OCI-LY1 (cell line): ENCODE measurements around the gene NDUFA11.

ENCODE experiments used
- EZH2 ChIP-seq: fragments of 200-600 bp; sonication (generic), shearing (Covaris generic); IDR thresholded peaks from 2 replicates; pipeline ENCODE4 v1.8.0; 2017; ENCODE audit warnings: borderline replicate concordance, mixed run types, mild to moderate bottlenecking, antibody characterized with exemption, low read length, moderate library complexity, mixed read lengths
- TF ChIP-seq, protein P1 (sequence below): fragments of 200-600 bp; sonication (generic), shearing (Covaris generic); IDR thresholded peaks from 2 replicates; pipeline ENCODE4 v1.5.1; 2017; ENCODE audit warnings: mild to moderate bottlenecking, antibody characterized with exemption, low read length, moderate library complexity, mixed read lengths

DNA sequence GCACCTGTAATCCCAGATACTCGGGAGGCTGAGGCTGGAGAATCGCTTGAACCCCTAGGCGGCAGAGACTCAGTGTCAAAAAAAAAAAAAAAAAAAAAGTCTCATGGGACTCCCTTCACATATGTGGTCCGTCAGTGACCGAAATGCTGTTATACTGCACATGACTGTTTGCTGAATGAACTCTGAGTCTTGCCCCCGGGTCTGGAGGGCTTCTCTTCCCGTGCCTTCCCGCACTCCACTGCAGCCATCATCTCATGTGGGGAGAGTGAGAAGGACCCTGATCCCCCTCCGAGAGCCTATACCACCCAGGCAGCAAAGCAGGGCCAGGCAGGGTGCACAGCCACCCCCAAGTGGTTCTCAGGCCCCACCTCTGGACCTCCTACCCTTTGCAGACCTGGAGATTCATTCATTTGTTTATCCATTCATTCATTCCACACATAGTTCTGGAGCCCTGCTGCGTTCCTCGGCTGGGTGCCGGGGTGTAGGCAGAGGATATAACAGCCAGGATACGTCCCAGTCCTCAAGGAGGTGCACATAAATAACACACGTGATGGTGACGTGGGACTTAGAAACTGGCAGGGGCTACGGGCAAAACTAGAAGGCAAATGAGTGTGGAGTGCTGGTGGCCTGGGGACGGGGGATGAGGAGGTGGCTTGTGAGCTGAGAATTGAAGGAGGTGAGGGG, 14.2 kb downstream of the NDUFA11 start:
- no peak for TF ChIP-seq EZH2
- TF ChIP-seq, protein P1, sequence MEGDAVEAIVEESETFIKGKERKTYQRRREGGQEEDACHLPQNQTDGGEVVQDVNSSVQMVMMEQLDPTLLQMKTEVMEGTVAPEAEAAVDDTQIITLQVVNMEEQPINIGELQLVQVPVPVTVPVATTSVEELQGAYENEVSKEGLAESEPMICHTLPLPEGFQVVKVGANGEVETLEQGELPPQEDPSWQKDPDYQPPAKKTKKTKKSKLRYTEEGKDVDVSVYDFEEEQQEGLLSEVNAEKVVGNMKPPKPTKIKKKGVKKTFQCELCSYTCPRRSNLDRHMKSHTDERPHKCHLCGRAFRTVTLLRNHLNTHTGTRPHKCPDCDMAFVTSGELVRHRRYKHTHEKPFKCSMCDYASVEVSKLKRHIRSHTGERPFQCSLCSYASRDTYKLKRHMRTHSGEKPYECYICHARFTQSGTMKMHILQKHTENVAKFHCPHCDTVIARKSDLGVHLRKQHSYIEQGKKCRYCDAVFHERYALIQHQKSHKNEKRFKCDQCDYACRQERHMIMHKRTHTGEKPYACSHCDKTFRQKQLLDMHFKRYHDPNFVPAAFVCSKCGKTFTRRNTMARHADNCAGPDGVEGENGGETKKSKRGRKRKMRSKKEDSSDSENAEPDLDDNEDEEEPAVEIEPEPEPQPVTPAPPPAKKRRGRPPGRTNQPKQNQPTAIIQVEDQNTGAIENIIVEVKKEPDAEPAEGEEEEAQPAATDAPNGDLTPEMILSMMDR = no peak
